Neural cell (in vitro differentiated cells): ENCODE data around the gene COL15A1. TPM values are rescaled to one million over a fixed set of nuclear protein-coding genes. Genes with fewer than 3 reads are reported as not detected.

Experiments used
- H2AFZ ChIP-seq: fragments of 200-600, 300-800 bp; sonication (generic), shearing (Covaris generic); 2 replicates; pipeline ENCODE4 v1.6.0; 2014; ENCODE audit warnings: low read depth, mild to moderate bottlenecking, antibody characterized with exemption, low read length, moderate library complexity
- H3F3A ChIP-seq: fragments of 200-600 bp; shearing (Covaris generic); 2 replicates; pipeline ENCODE4 v1.6.1; 2016; ENCODE audit warnings: mild to moderate bottlenecking, moderate library complexity, mixed read lengths, antibody characterized with exemption, low read length; ENCODE audit not compliant: insufficient read depth, poor library complexity, severe bottlenecking
- H3K27ac ChIP-seq: fragments of 200-600, 300-800 bp; sonication (generic), shearing (Covaris generic); 2 replicates; pipeline ENCODE4 v1.5.1; 2014; ENCODE audit warnings: mild to moderate bottlenecking, low read length, moderate library complexity
- H3K27me3 ChIP-seq: fragments of 300-800, 200-600 bp; sonication (generic), shearing (Covaris generic); 2 replicates; pipeline ENCODE4 v1.6.0; 2014; ENCODE audit warnings: mild to moderate bottlenecking, low read depth, low read length, moderate library complexity; ENCODE audit not compliant: insufficient read depth
- H3K36me3 ChIP-seq: fragments of 300-800, 200-600 bp; sonication (generic), shearing (Covaris generic); 2 replicates; pipeline ENCODE4 v1.5.1; 2014; ENCODE audit warnings: mild to moderate bottlenecking, antibody characterized with exemption, low read length, moderate library complexity; ENCODE audit not compliant: insufficient read depth
- H3K4me2 ChIP-seq: fragments of 300-800, 200-600 bp; sonication (generic), shearing (Covaris generic); 2 replicates; pipeline ENCODE4 v1.6.0; 2014; ENCODE audit warnings: mild to moderate bottlenecking, low read length
- H3K4me3 ChIP-seq: fragments of 300-800, 200-600 bp; sonication (generic), shearing (Covaris generic); 2 replicates; pipeline ENCODE4 v1.5.1; 2014; ENCODE audit warnings: mild to moderate bottlenecking, low read length, moderate library complexity
- H3K79me2 ChIP-seq: fragments of 200-600 bp; shearing (Covaris generic); replicated peaks from 2 replicates; pipeline ENCODE4 v1.6.0; 2014; ENCODE audit warnings: mild to moderate bottlenecking, low read length, moderate library complexity; ENCODE audit not compliant: insufficient read depth
- H3K9ac ChIP-seq: fragments of 300-800, 200-600 bp; sonication (generic), shearing (Covaris generic); 2 replicates; pipeline ENCODE4 v1.6.1; 2016; ENCODE audit warnings: mild to moderate bottlenecking, low read length, mixed read lengths
- H3K9me2 ChIP-seq: fragments of 200-600 bp; shearing (Covaris generic); 2 replicates; pipeline ENCODE4 v1.6.1; 2016; ENCODE audit warnings: mild to moderate bottlenecking, low read length, mixed read lengths; ENCODE audit not compliant: insufficient read depth
- H3K9me3 ChIP-seq: fragments of 200-600, 300-800 bp; sonication (generic), shearing (Covaris generic); 2 replicates; pipeline ENCODE4 v1.6.1; 2016; ENCODE audit warnings: mild to moderate bottlenecking, mixed run types, low read length, moderate library complexity, mixed read lengths
- H4K20me1 ChIP-seq: fragments of 200-600 bp; shearing (Covaris generic); 2 replicates; pipeline ENCODE4 v1.6.1; 2016; ENCODE audit warnings: mild to moderate bottlenecking, mixed run types; ENCODE audit not compliant: insufficient read depth
- EP300 ChIP-seq: fragments of 450-650 bp; conservative IDR thresholded peaks from 2 replicates; pipeline ENCODE4 v1.6.1; 2014; ENCODE audit warnings: antibody characterized with exemption, mild to moderate bottlenecking, moderate library complexity; ENCODE audit not compliant: poor library complexity, severe bottlenecking
- EZH2 ChIP-seq: fragments of 200-600, 300-800 bp; shearing (Covaris generic), sonication (generic); IDR thresholded peaks from 2 replicates; pipeline ENCODE4 v1.6.1; 2014; ENCODE audit warnings: antibody characterized with exemption, low read length, borderline replicate concordance, mild to moderate bottlenecking; ENCODE audit not compliant: insufficient read depth, poor library complexity, severe bottlenecking
- MXI1 ChIP-seq: fragments of 450-650 bp; conservative IDR thresholded peaks from 2 replicates; pipeline ENCODE4 v1.6.1; 2014; ENCODE audit warnings: antibody characterized with exemption, mild to moderate bottlenecking; ENCODE audit not compliant: poor library complexity, severe bottlenecking
- POLR2AphosphoS5 ChIP-seq: IDR thresholded peaks from 2 replicates; pipeline ENCODE4 v1.6.1; 2012
- RAD21 ChIP-seq: fragments of 450-650 bp; conservative IDR thresholded peaks from 2 replicates; pipeline ENCODE4 v1.6.1; 2014; ENCODE audit warnings: antibody characterized with exemption, mild to moderate bottlenecking, moderate library complexity
- SMC3 ChIP-seq: fragments of 450-650 bp; conservative IDR thresholded peaks from 2 replicates; pipeline ENCODE4 v1.6.1; 2014; ENCODE audit warnings: antibody characterized with exemption, mild to moderate bottlenecking, moderate library complexity; ENCODE audit not compliant: poor library complexity
- TAF1 ChIP-seq: IDR thresholded peaks from 2 replicates; pipeline ENCODE4 v1.6.1; 2012; ENCODE audit warnings: low read depth
- polyA plus RNA-seq: library from polyadenylated mRNA; depleted of rRNA; stranded (reverse); fragments of >200 nt; gene quantifications from 2 replicates; pipeline ENCODE4 v1.2.3, GENCODE V29; 2014
- TF ChIP-seq, protein P1 (sequence below): fragments of 450-650 bp; IDR thresholded peaks from 2 replicates; pipeline ENCODE4 v1.5.1; 2014; ENCODE audit warnings: antibody characterized with exemption, mild to moderate bottlenecking, moderate library complexity; ENCODE audit not compliant: poor library complexity, severe bottlenecking
- TF ChIP-seq, protein P2 (sequence below): IDR thresholded peaks from 2 replicates; pipeline ENCODE4 v1.6.1; 2012; ENCODE audit warnings: borderline replicate concordance

Gene COL15A1
- polyA plus RNA-seq, 1 donor from 2014 or later, result 2.8 TPM

DNA sequence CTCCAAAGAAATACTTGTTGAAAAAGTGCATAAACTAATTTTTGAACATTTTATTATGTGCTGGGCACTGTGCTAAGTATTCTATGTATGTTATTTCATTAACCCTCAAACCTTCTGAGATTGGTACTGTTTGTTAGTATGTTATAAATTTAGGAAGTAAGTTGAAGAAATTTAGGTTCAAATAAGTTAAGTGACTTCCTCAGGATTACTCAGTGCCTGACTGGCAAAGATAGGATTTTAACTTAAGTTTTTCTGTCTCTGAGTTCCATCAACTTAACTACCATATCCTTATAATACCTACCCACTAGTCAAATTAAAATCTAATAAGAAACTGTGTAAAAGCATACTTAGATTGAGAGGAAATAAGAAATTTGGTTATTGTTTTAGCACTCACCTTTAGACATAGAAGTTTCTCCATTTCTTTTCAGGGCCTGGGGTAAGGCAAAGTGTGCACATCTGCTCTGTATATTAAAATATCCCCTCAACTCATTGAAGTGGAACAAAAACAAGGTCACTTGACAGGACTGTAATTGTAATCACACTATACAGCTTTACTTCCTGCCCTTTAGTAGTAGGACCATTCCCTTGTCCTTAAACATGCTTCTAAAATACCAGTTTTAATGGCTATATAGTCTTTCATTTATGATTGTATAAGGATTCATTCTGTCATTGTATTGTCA is 176.4 kb downstream of the COL15A1 start:
- H3K4me3 ChIP-seq, result no peak overlapping the region
- no peak for TF ChIP-seq SMC3
- TF ChIP-seq EP300, result no peak
- TF ChIP-seq, protein P1, sequence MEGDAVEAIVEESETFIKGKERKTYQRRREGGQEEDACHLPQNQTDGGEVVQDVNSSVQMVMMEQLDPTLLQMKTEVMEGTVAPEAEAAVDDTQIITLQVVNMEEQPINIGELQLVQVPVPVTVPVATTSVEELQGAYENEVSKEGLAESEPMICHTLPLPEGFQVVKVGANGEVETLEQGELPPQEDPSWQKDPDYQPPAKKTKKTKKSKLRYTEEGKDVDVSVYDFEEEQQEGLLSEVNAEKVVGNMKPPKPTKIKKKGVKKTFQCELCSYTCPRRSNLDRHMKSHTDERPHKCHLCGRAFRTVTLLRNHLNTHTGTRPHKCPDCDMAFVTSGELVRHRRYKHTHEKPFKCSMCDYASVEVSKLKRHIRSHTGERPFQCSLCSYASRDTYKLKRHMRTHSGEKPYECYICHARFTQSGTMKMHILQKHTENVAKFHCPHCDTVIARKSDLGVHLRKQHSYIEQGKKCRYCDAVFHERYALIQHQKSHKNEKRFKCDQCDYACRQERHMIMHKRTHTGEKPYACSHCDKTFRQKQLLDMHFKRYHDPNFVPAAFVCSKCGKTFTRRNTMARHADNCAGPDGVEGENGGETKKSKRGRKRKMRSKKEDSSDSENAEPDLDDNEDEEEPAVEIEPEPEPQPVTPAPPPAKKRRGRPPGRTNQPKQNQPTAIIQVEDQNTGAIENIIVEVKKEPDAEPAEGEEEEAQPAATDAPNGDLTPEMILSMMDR, result no peak
- TF ChIP-seq TAF1, result no peak
- TF ChIP-seq POLR2AphosphoS5, result no peak
- TF ChIP-seq EZH2, result no peak
- TF ChIP-seq, protein P2, sequence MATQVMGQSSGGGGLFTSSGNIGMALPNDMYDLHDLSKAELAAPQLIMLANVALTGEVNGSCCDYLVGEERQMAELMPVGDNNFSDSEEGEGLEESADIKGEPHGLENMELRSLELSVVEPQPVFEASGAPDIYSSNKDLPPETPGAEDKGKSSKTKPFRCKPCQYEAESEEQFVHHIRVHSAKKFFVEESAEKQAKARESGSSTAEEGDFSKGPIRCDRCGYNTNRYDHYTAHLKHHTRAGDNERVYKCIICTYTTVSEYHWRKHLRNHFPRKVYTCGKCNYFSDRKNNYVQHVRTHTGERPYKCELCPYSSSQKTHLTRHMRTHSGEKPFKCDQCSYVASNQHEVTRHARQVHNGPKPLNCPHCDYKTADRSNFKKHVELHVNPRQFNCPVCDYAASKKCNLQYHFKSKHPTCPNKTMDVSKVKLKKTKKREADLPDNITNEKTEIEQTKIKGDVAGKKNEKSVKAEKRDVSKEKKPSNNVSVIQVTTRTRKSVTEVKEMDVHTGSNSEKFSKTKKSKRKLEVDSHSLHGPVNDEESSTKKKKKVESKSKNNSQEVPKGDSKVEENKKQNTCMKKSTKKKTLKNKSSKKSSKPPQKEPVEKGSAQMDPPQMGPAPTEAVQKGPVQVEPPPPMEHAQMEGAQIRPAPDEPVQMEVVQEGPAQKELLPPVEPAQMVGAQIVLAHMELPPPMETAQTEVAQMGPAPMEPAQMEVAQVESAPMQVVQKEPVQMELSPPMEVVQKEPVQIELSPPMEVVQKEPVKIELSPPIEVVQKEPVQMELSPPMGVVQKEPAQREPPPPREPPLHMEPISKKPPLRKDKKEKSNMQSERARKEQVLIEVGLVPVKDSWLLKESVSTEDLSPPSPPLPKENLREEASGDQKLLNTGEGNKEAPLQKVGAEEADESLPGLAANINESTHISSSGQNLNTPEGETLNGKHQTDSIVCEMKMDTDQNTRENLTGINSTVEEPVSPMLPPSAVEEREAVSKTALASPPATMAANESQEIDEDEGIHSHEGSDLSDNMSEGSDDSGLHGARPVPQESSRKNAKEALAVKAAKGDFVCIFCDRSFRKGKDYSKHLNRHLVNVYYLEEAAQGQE, result no peak
- TF ChIP-seq RAD21, result no peak
- no peak for TF ChIP-seq MXI1
- no peaks in the 10 kb centered on the region for H3K27me3 ChIP-seq
- no peak overlapping the region for H3K4me2 ChIP-seq
- H3K9me2 ChIP-seq, result no peaks in the 10 kb centered on the region
- no peak overlapping the region for H2AFZ ChIP-seq
- no peak overlapping the region for H3K9ac ChIP-seq
- no peaks in the 10 kb centered on the region for H3K9me3 ChIP-seq
- H4K20me1 ChIP-seq, result no peaks in the 10 kb centered on the region
- H3K36me3 ChIP-seq, result no peaks in the 10 kb centered on the region
- H3K27ac ChIP-seq, result no peak overlapping the region
- H3F3A ChIP-seq, result no peaks in the 10 kb centered on the region
- peaks cover 97% of the 10 kb centered on the region for H3K79me2 ChIP-seq

Other genes starting within 250 kb of the COL15A1 start
- gene GABBR2, start 235.0 kb upstream of the COL15A1 start, polyA plus RNA-seq, result 7.1 and 8.7 TPM in 2 replicates
- gene ANKS6, start 147.4 kb upstream of the COL15A1 start, polyA plus RNA-seq, result 9.9 and 16.6 TPM in 2 replicates
- gene GALNT12, start 136.2 kb upstream of the COL15A1 start, polyA plus RNA-seq, result 8.4 and 8.9 TPM in 2 replicates
- gene TGFBR1, start 161.2 kb downstream of the COL15A1 start, polyA plus RNA-seq, result 70.6 and 78.0 TPM in 2 replicates